Kidney (tissue), 14 donors: Measurements from ENCODE around the gene TMEM131. TPM values are rescaled to one million over a fixed set of nuclear protein-coding genes. Genes with fewer than 3 reads are reported as not detected.

ENCODE experiments used
- DNase-seq, 5 donors: peaks; one replicate each; pipeline ENCODE4 v3.0.0-alpha.2; 2013 to 2020
- FAIRE-seq: peaks from 2 replicates; lab custom pipeline; 2012; peaks lifted over from hg19 to GRCh38; lab: Jason Lieb, UNC
- H3K27ac ChIP-seq, 2 donors: one replicate each; pipeline ENCODE4 v1.7.0; 2013; ENCODE audit warnings: low read depth in 2 of 2, low read length in 2 of 2, inconsistent platforms in 1 of 2
- H3K27me3 ChIP-seq: one replicate; pipeline ENCODE4 v1.7.1; 2013; ENCODE audit warnings: low read length, inconsistent platforms; ENCODE audit not compliant: control insufficient read depth, insufficient read depth
- H3K36me3 ChIP-seq, 3 donors: one replicate each; pipeline versions ENCODE4 v1.7.0 to v1.7.1; 2013; ENCODE audit warnings: low read length in 3 of 3, control low read depth in 1 of 3, inconsistent platforms in 1 of 3; ENCODE audit not compliant: insufficient read depth in 3 of 3, control insufficient read depth in 2 of 3
- H3K4me1 ChIP-seq, 3 donors: one replicate each; pipeline versions ENCODE4 v1.7.0 to v1.7.1; 2013; ENCODE audit warnings: low read length in 3 of 3, inconsistent platforms in 1 of 3, low read depth in 1 of 3; ENCODE audit not compliant: control insufficient read depth in 2 of 3, insufficient read depth in 2 of 3
- H3K4me3 ChIP-seq, 3 donors: one replicate each; pipeline versions ENCODE4 v1.7.0 to v1.8.1; 2013; ENCODE audit warnings: low read length in 3 of 3, control low read depth in 1 of 3, inconsistent platforms in 1 of 3
- H3K9ac ChIP-seq, 3 donors: one replicate each; pipeline versions ENCODE4 v1.7.0 to v1.7.1; 2013; ENCODE audit warnings: low read length in 3 of 3, control low read depth in 1 of 3, inconsistent platforms in 1 of 3
- H3K9me3 ChIP-seq, 3 donors: one replicate each; pipeline versions ENCODE4 v1.7.0 to v1.7.1; 2013; ENCODE audit warnings: low read length in 3 of 3, control low read depth in 1 of 3, inconsistent platforms in 1 of 3; ENCODE audit not compliant: control insufficient read depth in 2 of 3, insufficient read depth in 1 of 3
- intact Hi-C: fragments of 100-400 bp; cut with DNase I; formaldehyde crosslinking; loops from one replicate; pipeline ENCODE4 v1.11.1; 2022
- polyA plus RNA-seq: library from polyadenylated mRNA; stranded (reverse); fragments of 350-450 nt; fragmentation: Illumina TruSeq; extraction: RNeasy Lipid Tissue Mini Kit (QIAGEN cat#74804); gene quantifications from one replicate; pipeline ENCODE4 v1.2.3, GENCODE V29; 2014; ENCODE audit warnings: low read depth, low replicate concordance; ENCODE audit not compliant: insufficient read depth
- total RNA-seq: library from RNA; stranded (reverse); fragmentation: NEBNext Ultra II Directional; extraction: Animal tissue kit (Norgen Biotek cat#: 25700); gene quantifications from one replicate; pipeline ENCODE4 v1.2.1, GENCODE V29; 2021
- TF ChIP-seq, protein P1 (sequence below): IDR thresholded peaks from 3 replicates; pipeline ENCODE4 v1.5.1; 2012; ENCODE audit warnings: mild to moderate bottlenecking, moderate library complexity, borderline replicate concordance; ENCODE audit not compliant: insufficient read depth; ENCODE audit errors: extremely low read depth
- donor health status: control.
- donor health status: control.
- donor health status: control.
- donor health status: control.
- donor health status: control.
- donor health status: DM: yes; HTN: yes; CAD: no.
- donor health status: Normal renal cell carcinoma (clear cell type).

The TMEM131 gene
- total and polyA plus RNA-seq, 2 donors from 2014 or later = 8.0 to 38.4 TPM

DNA sequence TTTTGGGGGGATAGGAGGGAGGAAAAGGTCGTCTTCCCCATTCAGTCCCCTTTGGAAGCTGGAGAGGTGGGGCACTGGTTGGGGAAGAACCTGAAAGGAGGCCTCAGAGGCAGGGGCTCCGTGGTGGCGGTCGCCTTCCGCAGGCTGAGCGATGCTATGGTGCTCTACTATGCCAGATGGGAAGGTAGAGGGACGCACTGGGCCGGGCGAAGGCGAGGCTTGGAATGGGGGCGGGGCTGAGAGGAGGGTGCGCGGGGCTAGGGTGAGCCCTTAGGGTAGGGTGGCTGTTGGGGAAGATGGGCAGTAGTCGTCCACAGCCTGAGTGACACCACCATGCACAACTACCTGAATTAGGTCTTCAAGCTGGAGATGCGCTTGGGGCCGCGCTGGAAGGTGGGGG, 271.2 kb downstream of the TMEM131 start:
- intact Hi-C loops = no loop called here
- no peak for DNase-seq
- H3K27me3 ChIP-seq = no peaks in the 10 kb centered on the region
- no peaks in the 10 kb centered on the region for H3K4me1 ChIP-seq
- no peak for FAIRE-seq
- no peaks in the 10 kb centered on the region for H3K9me3 ChIP-seq
- no peaks in the 10 kb centered on the region for H3K36me3 ChIP-seq
- no peak overlapping the region for H3K4me3 ChIP-seq
- H3K9ac ChIP-seq = no peak overlapping the region
- no peak overlapping the region for H3K27ac ChIP-seq
- TF ChIP-seq, protein P1, sequence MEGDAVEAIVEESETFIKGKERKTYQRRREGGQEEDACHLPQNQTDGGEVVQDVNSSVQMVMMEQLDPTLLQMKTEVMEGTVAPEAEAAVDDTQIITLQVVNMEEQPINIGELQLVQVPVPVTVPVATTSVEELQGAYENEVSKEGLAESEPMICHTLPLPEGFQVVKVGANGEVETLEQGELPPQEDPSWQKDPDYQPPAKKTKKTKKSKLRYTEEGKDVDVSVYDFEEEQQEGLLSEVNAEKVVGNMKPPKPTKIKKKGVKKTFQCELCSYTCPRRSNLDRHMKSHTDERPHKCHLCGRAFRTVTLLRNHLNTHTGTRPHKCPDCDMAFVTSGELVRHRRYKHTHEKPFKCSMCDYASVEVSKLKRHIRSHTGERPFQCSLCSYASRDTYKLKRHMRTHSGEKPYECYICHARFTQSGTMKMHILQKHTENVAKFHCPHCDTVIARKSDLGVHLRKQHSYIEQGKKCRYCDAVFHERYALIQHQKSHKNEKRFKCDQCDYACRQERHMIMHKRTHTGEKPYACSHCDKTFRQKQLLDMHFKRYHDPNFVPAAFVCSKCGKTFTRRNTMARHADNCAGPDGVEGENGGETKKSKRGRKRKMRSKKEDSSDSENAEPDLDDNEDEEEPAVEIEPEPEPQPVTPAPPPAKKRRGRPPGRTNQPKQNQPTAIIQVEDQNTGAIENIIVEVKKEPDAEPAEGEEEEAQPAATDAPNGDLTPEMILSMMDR = no peak

DNA sequence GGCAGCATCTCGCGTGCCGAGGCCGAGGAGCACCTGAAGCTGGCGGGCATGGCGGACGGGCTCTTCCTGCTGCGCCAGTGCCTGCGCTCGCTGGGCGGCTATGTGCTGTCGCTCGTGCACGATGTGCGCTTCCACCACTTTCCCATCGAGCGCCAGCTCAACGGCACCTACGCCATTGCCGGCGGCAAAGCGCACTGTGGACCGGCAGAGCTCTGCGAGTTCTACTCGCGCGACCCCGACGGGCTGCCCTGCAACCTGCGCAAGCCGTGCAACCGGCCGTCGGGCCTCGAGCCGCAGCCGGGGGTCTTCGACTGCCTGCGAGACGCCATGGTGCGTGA, 271.7 kb downstream of the TMEM131 start:
- Histone ChIP-seq H3K27ac (no peak overlapping the region), H3K9ac (no peak overlapping the region), H3K4me1 (no peaks in the 10 kb centered on the region), H3K4me3 (no peak overlapping the region), H3K27me3 (no peaks in the 10 kb centered on the region), H3K36me3 (no peaks in the 10 kb centered on the region), H3K9me3 (no peaks in the 10 kb centered on the region)
- DNase-seq (peak in 1 of 5 donors; percentile 63), FAIRE-seq (no peak)
- TF ChIP-seq, protein P1 = no peak
- intact Hi-C loops = no loop called here

DNA sequence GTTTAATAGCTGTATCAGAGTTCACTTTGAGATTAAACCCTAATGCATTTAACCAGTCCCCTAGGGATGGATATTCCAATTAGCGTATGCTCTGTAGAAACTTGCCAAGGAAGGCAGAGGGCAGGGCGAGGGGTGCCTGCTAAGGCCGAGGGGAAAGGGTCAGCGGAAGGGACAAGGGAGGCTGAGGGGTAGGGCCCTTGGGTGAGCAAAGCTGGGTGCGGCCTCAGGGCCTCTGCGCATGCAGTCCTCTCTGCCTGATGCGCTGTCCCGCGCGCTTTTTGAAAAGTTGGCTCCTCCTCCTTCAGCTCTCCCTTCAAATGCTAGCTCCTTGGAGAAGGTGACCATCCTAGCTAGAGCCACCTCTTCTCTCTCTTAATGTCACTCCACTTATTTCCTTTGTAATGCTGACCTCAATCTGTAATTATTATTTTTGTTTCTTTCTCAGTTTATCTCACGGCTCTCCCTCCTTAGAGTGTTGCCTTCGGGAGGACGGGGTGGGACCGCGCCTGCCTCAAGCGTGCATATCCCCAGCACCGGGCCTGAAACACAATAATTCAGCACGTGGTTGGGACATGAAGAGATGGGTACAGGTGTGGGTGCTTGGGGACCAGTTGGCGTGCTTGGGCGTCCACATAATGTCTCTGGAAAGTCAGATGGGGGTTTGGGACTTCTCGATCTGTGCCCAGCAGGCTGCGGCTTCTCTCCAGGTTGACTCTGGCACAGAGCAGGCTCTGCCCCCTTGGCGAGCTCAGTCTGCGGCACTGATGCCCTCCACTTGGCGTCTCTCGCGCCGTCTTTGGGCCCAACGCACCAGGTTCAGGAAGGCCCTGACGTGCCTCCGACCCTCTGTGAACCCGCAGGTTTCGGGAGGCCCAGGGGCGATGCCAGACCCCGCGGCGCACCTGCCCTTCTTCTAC, 272.3 kb downstream of the TMEM131 start:
- DNase-seq = peak in 1 of 5 donors; percentile 18
- H3K27me3 ChIP-seq = no peaks in the 10 kb centered on the region
- TF ChIP-seq, protein P1 = no peak

More for the DNA sequence above, 272.3 kb downstream of the TMEM131 start:
- no peak for FAIRE-seq
- Histone ChIP-seq H3K4me1 (no peaks in the 10 kb centered on the region), H3K36me3 (no peaks in the 10 kb centered on the region), H3K4me3 (no peak overlapping the region), H3K9ac (no peak overlapping the region), H3K9me3 (no peaks in the 10 kb centered on the region), H3K27ac (no peak overlapping the region)
- intact Hi-C loops = no loop called here
